Measurements from ENCODE around the gene AK5.
"Not testable (repeated sequence)": the region's sequence is repeated elsewhere in the genome, so short reads cannot be mapped to it uniquely, and the experiment has no call there.

Gene AK5

GRCh38 chr1:77401384-77401783 is 119.6 kb downstream of the AK5 start:
- DNase-seq, result no peak

DNA sequence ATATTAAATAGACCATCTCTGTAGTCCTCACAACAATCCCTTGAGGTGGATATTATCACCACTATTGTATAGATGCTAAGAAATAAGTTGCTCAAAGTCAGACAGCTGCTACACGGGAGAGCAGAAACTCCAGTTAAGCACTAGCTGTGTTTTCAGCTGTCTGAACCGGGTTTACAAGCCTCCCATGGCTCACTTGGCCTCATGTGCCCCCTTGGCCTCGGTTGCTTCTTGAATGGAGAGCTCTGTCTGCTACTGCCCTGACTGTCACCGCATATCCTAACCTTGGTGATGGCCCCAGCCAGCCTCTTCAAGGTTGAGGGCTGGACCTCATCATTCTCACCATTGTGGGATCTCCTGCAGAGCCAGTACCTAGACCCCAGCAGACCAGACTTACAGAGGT is 123.4 kb downstream of the AK5 start:
- DNase-seq, result no peak

DNA sequence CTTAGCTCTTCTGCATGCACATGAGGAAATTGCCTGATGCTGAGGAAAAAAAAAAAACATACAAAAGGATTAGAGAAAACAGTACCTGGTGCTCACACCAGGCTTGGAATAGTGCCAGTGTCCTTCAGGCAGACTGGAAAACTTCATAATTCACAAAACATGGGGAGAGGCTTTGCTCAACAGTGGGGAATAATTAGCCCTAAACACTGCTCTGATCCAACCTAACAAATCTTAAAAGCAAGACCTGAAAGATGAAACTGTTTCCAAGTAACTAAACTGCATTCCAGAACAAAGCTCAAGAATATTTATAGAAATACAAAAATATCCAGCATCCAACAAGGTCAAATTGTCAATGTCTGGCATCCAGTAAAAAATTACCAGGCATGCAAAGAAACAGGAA is 124.8 kb downstream of the AK5 start:
- DNase-seq, result no peak

DNA sequence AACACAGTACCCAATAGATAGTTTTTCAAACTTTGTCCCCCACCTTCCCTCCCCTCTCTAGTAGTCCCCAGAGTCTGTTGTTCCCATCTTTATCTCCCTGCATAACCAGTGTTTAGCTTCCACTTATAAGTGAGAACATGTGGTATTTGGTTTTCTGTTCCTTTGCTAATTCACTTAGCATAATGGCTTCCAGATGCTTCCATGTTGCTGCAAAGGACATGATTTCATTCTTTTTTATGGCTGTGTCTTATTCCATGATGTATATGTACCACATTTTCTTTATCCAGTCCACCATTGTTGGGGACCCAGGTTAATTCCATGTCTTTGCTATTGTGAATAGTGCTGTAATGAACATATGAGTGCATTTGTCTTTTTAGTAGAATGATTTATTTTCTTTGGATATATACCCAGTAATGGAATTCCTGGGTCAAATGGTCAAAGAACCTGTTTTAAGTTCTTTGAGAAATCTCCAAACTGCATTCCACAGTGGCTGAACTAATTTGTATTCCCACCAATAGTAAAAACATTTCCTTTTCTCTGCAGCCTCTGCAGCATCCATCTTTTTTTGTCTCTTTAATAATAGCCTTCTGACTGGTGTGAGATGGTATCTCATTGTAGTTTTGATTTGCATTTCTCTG is 126.0 kb downstream of the AK5 start:
- no peak for DNase-seq

GRCh38 chr1:77408933-77409332 is 127.1 kb downstream of the AK5 start:
- not testable (repeated sequence) for DNase-seq

DNA sequence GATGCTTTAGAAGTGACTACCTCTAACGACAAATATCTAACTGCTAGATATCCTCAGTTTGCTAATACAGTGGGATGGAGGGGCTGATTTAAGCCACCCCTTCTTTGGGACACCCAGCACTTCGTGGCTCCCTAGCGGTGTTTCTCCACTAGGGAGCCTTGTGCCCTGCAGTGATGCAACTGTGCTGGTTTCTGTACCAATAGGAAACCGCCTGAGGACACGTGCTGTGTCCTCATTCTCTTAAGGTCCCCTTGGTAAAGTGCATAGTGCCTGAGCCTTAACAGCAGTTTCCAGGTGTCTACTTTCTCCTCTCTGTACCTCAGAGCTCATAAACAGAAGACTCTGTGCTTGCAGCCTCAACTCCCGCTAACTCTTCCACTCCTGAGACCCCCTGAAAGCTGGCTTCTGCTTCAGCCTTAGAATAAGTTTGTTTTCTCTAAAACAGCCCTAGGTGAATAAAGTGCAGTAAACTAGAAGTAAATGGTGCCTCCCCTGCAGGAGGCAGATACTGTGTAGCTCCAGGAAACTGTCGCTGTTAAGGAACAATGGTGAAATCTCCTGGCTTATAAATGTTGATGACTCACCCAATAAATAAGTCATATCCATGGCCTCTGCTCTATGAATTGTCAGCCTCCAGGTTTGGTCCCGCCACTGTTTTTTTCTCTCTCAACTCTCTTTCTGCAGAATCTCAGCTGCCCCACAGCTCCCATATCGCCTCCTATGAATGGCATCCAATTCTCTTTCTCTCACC is 130.4 kb downstream of the AK5 start:
- peak in 1 of 2 donors; percentile 18 for DNase-seq

DNA sequence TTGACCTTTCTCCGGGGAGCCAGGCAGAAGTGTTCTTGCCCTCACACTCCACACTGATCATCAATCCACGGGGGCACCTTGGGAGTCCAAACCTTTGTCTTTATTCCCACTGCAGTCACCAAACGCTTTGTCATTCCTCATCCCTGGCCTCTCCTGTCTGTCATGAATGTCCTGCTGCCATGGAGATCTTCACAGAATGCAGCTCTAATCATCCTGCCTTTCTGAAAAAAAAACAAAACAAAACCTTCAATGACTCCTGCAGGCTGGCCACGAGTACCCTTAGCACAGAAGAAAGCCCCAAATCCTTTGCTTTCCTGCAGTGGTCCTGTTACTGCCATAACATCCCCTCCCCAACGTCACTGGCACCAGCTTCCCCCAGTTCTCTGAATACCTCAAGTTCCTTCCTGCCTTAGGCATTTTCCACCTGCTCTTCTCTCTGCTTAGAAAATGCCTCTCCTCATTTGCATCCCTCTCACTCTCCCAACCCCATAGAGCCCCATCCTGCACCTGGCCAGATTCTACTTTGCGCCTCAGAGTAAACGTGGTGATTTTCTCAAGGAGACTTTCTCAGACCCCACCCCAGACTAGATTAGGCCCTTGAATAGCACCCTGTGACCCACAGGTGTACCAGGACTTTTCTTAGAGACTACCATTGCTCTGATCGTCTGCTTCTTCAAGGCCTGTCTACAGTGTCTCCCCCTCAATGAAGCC is 131.2 kb downstream of the AK5 start:
- DNase-seq, result no peak

GRCh38 chr1:77413541-77414335 is 131.9 kb downstream of the AK5 start:
- peak; percentile 69 to 74 for DNase-seq

GRCh38 chr1:77415579-77415978 is 133.8 kb downstream of the AK5 start:
- peak; percentile 48 to 57 for DNase-seq

DNA sequence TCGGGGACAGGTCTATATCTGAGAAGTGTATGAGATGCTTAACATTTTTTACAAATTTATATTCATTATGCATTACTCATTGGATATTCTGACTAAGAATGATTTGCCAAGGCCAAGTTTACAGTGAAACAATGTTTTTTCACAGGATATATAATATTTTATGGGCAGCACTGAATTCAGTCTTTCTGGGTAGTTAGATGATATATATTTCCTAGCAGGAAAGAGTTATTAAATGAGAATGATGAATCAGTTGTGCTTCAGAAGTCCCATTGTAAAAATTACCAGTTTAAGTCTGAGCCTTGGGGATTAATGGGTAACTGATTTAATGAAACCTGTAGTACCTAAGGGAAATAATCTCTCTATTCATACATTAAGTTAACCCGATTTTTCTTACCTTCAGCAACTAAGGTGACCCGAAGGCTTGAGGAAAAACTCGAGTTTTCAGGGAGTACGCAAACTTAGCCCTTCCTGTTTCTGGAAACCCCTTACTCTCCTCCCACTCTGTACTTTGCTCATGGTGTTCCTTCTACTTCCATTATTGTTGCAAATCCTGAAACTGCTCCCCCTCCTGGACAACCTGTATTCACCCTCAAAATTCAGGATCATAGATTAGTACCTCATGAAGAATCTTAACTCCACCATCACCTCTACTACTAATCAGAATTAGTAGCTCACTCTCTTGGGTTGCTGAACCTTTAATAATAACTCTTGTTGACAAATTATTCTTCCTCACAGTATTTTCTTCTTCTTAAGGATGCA is 135.1 kb downstream of the AK5 start:
- DNase-seq, result peak; percentile 7 to 23

DNA sequence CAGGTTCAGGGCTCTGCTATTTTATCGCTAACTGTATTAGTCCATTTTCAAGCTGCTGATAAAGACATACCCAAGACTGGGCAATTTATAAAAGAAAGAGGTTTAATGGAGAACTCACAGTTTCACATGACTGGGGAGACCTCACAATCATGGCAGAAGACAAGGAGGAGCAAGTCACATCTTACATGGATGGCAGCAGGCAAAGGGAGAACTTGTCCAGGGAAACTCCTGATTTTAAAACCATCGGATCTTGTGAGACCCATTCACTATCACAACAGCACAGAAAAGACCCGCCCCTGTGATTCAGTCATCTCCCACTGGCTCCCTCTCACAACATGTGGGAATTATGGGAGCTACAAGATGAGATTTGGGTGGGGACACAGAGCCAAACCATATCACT is 136.2 kb downstream of the AK5 start:
- not testable (repeated sequence) for DNase-seq

DNA sequence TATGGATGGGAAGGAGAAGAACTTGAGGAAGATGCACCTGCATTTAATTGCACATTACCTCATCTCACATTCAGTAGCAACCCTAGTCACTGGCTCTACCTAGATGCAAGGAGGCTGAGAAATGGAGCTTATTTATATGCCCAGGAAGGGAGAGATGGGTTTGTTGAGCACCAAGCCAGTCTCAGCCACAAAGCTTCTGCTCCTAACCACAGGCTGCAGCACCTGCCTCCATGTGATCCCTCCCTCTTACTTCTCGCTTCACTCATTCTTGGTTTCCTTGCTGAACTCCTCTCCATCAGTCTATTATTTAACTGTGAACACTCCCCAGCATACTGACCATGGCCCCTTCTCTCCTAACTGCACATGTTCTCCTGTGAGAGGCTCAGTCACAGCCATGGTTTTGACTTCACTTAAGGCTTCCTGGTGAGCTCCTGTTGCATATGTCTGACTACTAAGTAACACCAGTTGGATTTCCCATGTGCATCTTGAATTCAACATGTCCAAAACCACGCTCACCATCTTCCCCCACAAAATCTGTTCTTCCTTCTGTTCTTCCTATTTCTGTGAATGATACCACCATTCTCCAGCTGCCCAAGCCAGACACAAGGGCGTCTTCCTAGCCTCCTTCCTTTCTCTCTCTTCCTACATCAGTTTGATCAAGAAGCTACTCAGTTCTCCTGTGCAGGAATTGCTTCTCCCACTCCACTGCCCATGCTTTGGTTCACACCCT is 139.8 kb downstream of the AK5 start:
- no peak for DNase-seq

DNA sequence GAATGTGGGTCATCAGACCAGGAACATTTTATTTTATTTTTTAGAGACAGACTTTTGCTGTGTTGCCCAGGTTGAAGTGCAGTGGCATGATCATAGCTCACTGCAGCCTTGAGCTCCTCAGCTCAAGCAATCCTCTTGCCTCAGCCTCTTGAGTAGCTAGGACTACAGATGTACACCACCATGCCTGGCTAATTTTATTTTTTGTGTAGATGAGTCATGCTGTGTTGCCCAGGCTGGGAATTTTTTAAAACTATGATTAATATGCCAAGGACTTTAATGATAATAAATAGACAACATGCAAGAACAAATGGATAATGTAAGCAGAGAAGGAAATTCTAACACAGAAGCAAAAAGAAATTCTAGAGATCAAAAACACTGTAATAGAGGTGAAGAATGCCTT is 142.4 kb downstream of the AK5 start:
- DNase-seq, result peak in 1 of 2 donors; percentile 7

DNA sequence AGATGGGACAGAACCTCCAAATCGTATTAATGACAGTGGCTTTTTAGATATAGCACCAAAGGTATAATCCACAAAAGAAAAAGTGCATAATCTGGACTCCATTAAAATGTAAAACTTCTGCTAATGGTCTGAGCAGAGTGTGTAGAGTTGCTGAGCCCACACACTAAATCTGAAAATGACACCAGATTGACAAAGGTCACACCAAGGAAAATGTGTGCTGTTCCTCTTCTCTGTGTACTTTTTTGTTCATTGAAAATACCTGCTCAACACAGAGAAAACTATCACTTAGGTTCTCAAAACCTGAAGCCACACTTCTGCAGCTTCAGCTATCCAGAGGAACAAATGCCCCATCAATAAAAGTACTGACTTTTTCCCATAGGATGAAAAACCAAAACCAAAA is 146.2 kb downstream of the AK5 start:
- no peak for DNase-seq

GRCh38 chr1:77430966-77431690 is 149.3 kb downstream of the AK5 start:
- DNase-seq, result peak in 1 of 2 donors; percentile 41

DNA sequence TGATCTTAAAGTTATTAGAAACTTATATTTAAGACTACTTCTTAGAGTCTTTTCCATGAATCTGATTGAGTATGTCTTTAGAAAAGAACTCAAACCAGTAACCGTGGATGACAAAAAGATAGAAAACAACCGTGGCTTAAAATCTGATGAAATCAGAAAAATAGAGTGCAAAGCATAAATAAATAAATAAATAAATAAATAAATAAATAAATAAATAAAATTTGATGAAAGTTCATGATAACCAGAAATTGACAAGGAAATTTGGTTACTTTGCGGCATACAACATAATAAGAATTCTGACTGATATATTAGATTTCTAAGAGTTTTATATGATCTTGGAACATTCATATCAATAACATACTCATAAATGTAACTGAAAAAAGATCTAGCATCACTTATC is 152.1 kb downstream of the AK5 start:
- no peak for DNase-seq

DNA sequence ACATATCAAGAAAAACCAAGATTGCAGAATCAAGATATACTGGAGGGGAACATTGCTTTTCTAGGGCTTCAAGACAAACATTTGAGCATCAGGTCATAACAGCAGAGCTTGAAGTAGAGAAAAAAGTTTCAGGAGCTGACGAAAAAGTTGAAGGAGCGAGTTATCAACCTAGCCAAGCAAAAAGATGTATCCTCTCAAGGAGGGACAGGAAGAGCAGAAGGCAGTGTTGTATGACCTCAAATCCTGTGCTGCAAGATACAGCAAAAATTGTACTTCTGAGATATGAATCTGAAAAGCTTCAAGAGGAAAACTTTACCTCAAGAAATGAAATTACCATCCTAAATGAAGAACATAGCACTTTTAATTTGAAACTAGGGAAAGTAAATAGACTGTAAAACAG is 153.1 kb downstream of the AK5 start:
- DNase-seq, result no peak

GRCh38 chr1:77438236-77438913 is 156.6 kb downstream of the AK5 start:
- DNase-seq, result no peak

- DNase-seq, result no peak
These were observed 165.2 kb downstream of the AK5 start for GRCh38 chr1:77446841-77447555.

GRCh38 chr1:77447669-77448068 is 165.8 kb downstream of the AK5 start:
- no peak for DNase-seq
